ENCODE data around the gene UQCRH.

Gene UQCRH

DNA sequence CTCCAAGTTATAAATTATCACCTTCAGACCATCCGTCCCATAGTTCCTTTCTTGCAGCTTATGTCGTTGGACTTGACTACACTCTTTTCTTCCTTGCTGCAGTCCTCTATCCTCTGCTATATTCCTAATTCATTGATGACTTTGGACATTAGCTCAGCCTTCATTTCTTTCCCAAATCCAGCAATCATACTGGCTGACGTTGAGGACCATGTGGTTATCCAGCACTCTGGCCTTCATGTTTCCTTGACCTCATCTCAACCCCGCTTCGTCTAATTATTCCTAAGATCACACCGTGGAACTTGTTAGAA lies 28.5 kb upstream of the UQCRH start:
- TF ChIP-seq, protein P1, sequence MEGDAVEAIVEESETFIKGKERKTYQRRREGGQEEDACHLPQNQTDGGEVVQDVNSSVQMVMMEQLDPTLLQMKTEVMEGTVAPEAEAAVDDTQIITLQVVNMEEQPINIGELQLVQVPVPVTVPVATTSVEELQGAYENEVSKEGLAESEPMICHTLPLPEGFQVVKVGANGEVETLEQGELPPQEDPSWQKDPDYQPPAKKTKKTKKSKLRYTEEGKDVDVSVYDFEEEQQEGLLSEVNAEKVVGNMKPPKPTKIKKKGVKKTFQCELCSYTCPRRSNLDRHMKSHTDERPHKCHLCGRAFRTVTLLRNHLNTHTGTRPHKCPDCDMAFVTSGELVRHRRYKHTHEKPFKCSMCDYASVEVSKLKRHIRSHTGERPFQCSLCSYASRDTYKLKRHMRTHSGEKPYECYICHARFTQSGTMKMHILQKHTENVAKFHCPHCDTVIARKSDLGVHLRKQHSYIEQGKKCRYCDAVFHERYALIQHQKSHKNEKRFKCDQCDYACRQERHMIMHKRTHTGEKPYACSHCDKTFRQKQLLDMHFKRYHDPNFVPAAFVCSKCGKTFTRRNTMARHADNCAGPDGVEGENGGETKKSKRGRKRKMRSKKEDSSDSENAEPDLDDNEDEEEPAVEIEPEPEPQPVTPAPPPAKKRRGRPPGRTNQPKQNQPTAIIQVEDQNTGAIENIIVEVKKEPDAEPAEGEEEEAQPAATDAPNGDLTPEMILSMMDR (IDR thresholded peaks at IDR 0.05; ENCODE audit: extremely low read depth, missing control alignments) = no peak

GRCh38 chr1:46277658-46278373 lies 25.7 kb upstream of the UQCRH start:
- no peak for DNase-seq (ENCODE audit: low spot score)
- TF ChIP-seq, protein P1 (IDR thresholded peaks at IDR 0.05; ENCODE audit: extremely low read depth, missing control alignments) = no peak

More for the DNA sequence above, 28.5 kb upstream of the UQCRH start:
- no peak for DNase-seq (ENCODE audit: low spot score)

DNA sequence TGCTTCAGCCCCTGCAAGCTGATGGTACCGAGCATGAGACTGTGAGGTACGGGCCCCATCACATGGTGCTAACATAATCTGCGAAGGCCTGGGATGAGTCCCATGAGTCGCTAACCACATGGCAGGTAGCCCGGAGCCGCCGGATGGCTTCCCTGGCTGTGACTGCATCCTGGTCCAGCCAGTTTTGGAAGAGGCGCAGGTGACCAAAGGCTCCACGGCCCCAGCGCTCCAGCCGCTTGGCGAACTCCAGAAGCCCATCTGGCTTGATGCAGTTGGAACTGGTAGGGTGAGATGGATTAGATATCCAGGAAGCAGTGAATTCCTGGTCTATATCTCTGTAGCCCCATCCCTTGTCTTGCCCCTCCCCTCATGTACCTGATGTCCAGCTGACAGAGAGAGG lies 24.7 kb upstream of the UQCRH start:
- no peak for DNase-seq (ENCODE audit: low spot score)
- TF ChIP-seq, protein P1 (IDR thresholded peaks at IDR 0.05; ENCODE audit: extremely low read depth, missing control alignments) = no peak

DNA sequence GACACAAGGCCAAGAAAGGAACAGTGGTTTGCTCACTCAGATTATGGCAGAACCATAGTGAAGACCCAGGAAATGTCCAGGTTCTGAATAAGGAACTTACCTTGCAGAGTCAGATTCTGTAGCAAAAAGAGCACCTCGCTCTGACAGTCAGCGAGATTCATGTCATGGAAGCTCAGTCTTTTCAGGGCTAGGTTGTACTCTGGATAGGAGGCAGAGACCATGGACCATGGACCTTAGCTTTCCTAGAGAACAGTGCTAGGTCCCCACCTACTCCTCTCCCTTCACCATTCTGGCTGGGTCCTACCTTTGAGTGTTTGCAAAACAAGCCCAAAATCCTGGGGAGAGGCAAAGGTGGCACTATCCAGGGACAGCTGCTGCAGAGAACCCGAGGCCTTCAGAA lies 23.4 kb upstream of the UQCRH start:
- TF ChIP-seq, protein P1 (IDR thresholded peaks at IDR 0.05; ENCODE audit: extremely low read depth, missing control alignments) = no peak
- no peak for DNase-seq (ENCODE audit: low spot score)

DNA sequence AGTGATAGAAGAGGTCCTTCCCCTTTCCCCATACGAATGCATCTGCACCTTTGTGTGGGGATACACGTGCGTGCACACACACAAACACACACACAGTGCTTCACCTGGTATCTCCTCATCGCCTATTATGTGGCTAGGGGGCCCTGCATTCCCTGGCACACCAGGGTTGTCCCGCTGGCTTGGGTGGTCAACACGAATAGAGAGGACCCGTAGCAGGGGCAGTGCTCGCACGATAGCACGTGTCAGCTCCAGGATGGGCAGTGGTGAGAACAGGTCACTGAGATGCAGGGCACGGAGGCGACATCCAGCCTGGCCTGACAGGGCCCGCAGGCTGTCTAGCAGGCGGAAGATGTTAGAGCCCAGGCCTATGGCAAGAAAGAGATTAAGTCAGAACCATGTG lies 22.5 kb upstream of the UQCRH start:
- TF ChIP-seq, protein P1 (IDR thresholded peaks at IDR 0.05; ENCODE audit: extremely low read depth, missing control alignments) = no peak
- no peak for DNase-seq (ENCODE audit: low spot score)

GRCh38 chr1:46284058-46284457 lies 19.4 kb upstream of the UQCRH start:
- TF ChIP-seq, protein P1 (IDR thresholded peaks at IDR 0.05; ENCODE audit: extremely low read depth, missing control alignments) = no peak
- DNase-seq (ENCODE audit: low spot score) = no peak

- TF ChIP-seq, protein P1 (IDR thresholded peaks at IDR 0.05; ENCODE audit: extremely low read depth, missing control alignments) = no peak
- DNase-seq (ENCODE audit: low spot score) = no peak
These were observed 18.6 kb upstream of the UQCRH start for GRCh38 chr1:46284597-46285564.

All from GM20000 (cell line).